Peyer's patch (tissue), 4 donors: ENCODE results near the gene THOC6. TPM values are rescaled to one million over a fixed set of nuclear protein-coding genes. Genes with fewer than 3 reads are reported as not detected.

Experiments used
- DNase-seq, 3 donors: peaks; one replicate each; pipeline ENCODE4 v3.0.0-alpha.2; 2017 to 2019
- H3K27ac ChIP-seq, 4 donors: fragments of 200-600 bp; sonication (generic); one replicate each; pipeline ENCODE4 v1.5.1; 2016 to 2019
- H3K27me3 ChIP-seq, 2 donors: fragments of 200-600 bp; sonication (generic); one replicate each; pipeline ENCODE4 v1.5.1; 2019
- H3K36me3 ChIP-seq, 3 donors: fragments of 200-600 bp; sonication (generic); one replicate each; pipeline ENCODE4 v1.5.1; 2016 to 2019
- H3K4me1 ChIP-seq, 4 donors: fragments of 200-600 bp; sonication (generic); one replicate each; pipeline ENCODE4 v1.5.1; 2016 to 2019
- H3K4me3 ChIP-seq, 4 donors: fragments of 200-600 bp; sonication (generic); 1 replicate in 3 of 4; 2 replicates in 1 of 4; pipeline ENCODE4 v1.5.1; 2016 to 2019; ENCODE audit warnings: mild to moderate bottlenecking in 1 of 4
- H3K9me3 ChIP-seq, 4 donors: fragments of 200-600 bp; sonication (generic); one replicate each; pipeline ENCODE4 v1.5.1; 2016 to 2019; ENCODE audit warnings: mild to moderate bottlenecking in 1 of 4
- POLR2A ChIP-seq, 2 donors: fragments of 450-650 bp; IDR thresholded peaks; one replicate each; pipeline ENCODE4 v1.5.1; 2017; ENCODE audit warnings: antibody characterized with exemption in 2 of 2, mild to moderate bottlenecking in 2 of 2, moderate library complexity in 2 of 2
- total RNA-seq, 4 donors: library from RNA; depleted of rRNA; stranded (reverse); fragments of >200 nt; gene quantifications; one replicate each; pipeline ENCODE4 v1.1.0, GENCODE V29; 2016
- TF ChIP-seq, protein P1 (sequence below), 6 experiments: fragments of 450-650 bp in 4 of 6; fragments of 200-600 bp in 2 of 6; sonication (generic) in 1 of 6; IDR thresholded peaks; one replicate each; pipeline ENCODE4 v1.5.1; 2017 to 2019; ENCODE audit warnings: antibody characterized with exemption in 6 of 6, mild to moderate bottlenecking in 3 of 6, moderate library complexity in 1 of 6

THOC6 gene
- total RNA-seq, 4 donors from 2014 or later: 9.6 to 64.4 (median 27.1) TPM

DNA sequence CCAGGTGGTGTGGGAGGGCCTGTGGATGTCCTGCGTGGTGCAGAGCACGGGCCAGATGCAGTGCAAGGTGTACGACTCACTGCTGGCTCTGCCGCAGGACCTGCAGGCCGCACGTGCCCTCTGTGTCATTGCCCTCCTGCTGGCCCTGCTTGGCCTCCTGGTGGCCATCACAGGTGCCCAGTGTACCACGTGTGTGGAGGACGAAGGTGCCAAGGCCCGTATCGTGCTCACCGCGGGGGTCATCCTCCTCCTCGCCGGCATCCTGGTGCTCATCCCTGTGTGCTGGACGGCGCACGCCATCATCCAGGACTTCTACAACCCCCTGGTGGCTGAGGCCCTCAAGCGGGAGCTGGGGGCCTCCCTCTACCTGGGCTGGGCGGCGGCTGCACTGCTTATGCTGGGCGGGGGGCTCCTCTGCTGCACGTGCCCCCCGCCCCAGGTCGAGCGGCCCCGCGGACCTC is 10.3 kb upstream of the THOC6 start:
- no peaks in the 10 kb centered on the region for H3K36me3 ChIP-seq
- H3K4me1 ChIP-seq: peaks cover 0 to 6% (median 1%) of the 10 kb centered on the region in 4 donors
- H3K4me3 ChIP-seq: no peak overlapping the region
- no peak for DNase-seq
- no peak overlapping the region for H3K27ac ChIP-seq
- no peak for TF ChIP-seq POLR2A (IDR thresholded peaks at IDR 0.05)
- TF ChIP-seq, protein P1, sequence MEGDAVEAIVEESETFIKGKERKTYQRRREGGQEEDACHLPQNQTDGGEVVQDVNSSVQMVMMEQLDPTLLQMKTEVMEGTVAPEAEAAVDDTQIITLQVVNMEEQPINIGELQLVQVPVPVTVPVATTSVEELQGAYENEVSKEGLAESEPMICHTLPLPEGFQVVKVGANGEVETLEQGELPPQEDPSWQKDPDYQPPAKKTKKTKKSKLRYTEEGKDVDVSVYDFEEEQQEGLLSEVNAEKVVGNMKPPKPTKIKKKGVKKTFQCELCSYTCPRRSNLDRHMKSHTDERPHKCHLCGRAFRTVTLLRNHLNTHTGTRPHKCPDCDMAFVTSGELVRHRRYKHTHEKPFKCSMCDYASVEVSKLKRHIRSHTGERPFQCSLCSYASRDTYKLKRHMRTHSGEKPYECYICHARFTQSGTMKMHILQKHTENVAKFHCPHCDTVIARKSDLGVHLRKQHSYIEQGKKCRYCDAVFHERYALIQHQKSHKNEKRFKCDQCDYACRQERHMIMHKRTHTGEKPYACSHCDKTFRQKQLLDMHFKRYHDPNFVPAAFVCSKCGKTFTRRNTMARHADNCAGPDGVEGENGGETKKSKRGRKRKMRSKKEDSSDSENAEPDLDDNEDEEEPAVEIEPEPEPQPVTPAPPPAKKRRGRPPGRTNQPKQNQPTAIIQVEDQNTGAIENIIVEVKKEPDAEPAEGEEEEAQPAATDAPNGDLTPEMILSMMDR (IDR thresholded peaks at IDR 0.05): no peak
- H3K27me3 ChIP-seq: no peaks in the 10 kb centered on the region
- no peaks in the 10 kb centered on the region for H3K9me3 ChIP-seq

DNA sequence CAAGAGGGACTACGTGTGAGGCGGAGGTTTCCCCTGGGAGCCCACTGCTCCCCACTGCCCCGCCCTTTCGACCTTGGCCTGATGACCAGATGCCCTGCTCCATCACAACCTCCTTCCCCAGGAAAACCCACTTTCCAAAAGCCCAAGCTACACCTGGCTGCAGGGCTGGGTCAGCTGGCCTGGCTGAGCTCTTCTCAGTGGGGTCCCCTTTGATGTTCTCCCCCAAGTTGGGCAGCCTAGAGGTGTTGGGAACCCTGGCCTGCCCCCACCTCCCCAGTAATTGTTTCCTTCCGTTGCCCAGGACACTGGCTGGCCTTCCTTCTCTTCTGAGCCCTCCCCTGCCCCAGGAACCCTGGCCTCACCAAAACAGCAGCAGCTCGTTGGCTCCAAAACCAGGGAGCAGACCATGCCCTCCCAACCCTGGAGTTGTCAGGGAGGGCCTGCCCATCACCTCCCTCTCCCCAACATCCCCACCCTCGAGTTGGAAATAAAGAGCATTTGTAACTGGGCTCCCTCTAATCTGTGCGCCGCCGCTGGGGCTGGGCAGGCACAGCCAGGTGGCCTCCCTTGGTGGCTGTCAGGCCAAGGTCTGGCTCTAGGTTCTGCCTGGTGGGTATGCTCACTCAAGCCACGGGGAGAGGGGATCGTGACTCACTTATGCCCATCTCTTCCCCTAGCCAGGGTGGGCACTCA is 9.7 kb upstream of the THOC6 start:
- H3K27me3 ChIP-seq: no peaks in the 10 kb centered on the region
- DNase-seq: no peak

DNA sequence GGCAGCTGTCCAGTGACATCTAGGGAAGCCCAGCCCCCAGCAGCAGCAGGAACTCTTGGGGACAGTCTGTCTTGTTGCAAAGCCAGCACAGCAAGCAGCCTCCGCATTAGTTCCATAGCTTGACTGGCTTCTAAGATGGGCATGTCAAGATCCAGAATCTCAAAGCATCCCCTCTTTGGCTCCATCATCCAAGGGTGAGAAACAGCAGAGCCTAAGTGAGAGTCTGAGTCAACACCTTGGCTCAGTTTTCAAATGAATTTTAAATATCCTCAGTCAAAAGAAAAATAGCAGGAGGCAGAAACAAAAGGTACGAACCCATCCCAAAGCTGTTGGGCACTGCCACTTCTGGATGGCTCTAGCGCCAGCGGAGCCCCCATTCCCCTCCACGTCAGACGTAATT is 8.9 kb upstream of the THOC6 start:
- Histone ChIP-seq H3K36me3 (no peaks in the 10 kb centered on the region), H3K4me3 (no peak overlapping the region), H3K27ac (no peak overlapping the region), H3K9me3 (no peaks in the 10 kb centered on the region), H3K4me1 (peaks cover 0 to 12% (median 6%) of the 10 kb centered on the region in 4 donors), H3K27me3 (no peaks in the 10 kb centered on the region)
- no peak for DNase-seq
- TF ChIP-seq POLR2A (IDR thresholded peaks at IDR 0.05): no peak
- TF ChIP-seq, protein P1 (IDR thresholded peaks at IDR 0.05): no peak

More for the DNA sequence above, 9.7 kb upstream of the THOC6 start:
- Histone ChIP-seq H3K4me3 (no peak overlapping the region), H3K4me1 (peaks cover 0 to 6% (median 0%) of the 10 kb centered on the region in 4 donors), H3K9me3 (no peaks in the 10 kb centered on the region), H3K36me3 (no peaks in the 10 kb centered on the region), H3K27ac (no peak overlapping the region)
- TF ChIP-seq, protein P1 (IDR thresholded peaks at IDR 0.05): no peak
- no peak for TF ChIP-seq POLR2A (IDR thresholded peaks at IDR 0.05)

DNA sequence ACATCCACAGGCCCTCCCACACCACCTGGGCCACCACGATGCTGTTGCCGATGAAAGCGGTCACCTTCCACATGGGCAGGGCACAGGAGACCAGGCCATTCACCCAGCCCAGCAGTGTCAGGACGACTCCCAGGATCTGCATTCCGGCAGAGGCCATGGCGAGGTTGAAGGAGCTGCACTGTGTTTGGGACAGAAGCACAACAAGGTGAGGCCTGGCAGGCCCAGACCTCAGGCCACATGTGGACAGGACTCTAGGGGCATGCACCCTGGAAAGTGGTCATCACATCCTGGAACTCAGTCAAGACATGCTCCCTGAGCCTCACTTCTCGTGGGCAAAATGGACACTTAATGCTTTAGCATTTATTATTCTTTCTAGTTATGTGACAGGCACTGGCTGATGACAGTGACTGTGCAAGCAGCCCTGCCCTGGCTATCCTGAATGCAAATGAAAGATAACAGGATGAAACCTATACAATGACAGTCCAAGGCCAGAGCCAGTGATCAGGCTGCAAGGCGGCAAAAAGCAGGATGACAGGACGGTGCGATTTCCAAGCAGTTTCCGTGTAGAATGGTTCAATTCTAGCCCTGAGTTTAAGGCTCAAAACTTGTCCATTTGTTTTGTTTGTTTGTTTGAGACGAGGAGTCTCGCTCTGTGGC is 7.8 kb upstream of the THOC6 start:
- H3K9me3 ChIP-seq: no peaks in the 10 kb centered on the region
- TF ChIP-seq, protein P1 (IDR thresholded peaks at IDR 0.05): no peak
- no peak for TF ChIP-seq POLR2A (IDR thresholded peaks at IDR 0.05)
- H3K27ac ChIP-seq: no peak overlapping the region
- peaks cover 0 to 15% (median 7%) of the 10 kb centered on the region in 4 donors for H3K4me1 ChIP-seq
- H3K36me3 ChIP-seq: no peaks in the 10 kb centered on the region
- no peak for DNase-seq
- no peak overlapping the region for H3K4me3 ChIP-seq
- H3K27me3 ChIP-seq: no peaks in the 10 kb centered on the region

DNA sequence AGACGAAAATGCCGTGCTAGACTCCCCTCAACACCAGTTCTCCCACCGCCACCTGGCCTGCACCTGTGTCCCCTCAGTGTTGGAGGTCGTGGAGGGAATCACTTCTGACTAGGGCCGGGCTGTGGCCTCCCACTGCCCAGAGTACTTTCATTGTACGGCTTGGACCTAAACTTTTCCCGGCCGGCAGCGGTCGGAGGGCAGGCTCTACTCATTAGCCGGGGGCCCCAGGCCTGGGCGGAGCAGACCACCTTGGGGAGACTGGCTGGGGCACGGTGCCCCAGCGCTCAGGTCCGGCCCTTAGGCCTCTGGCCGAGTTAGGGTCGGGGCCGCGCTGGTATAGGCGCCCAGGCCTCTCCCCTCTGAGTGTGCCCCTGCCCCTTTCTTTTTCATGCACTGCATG is 6.5 kb upstream of the THOC6 start:
- peaks cover 0 to 28% (median 17%) of the 10 kb centered on the region in 4 donors for H3K4me1 ChIP-seq
- no peak overlapping the region for H3K4me3 ChIP-seq
- H3K36me3 ChIP-seq: no peaks in the 10 kb centered on the region
- H3K9me3 ChIP-seq: no peaks in the 10 kb centered on the region
- TF ChIP-seq, protein P1 (IDR thresholded peaks at IDR 0.05): no peak
- TF ChIP-seq POLR2A (IDR thresholded peaks at IDR 0.05): no peak
- no peaks in the 10 kb centered on the region for H3K27me3 ChIP-seq
- H3K27ac ChIP-seq: no peak overlapping the region
- DNase-seq: no peak
